OCI-M2 (cell line): ENCODE results near the gene DCDC2C.

Source experiments
- DNase-seq: peaks from one replicate; lab custom pipeline; 2025; ENCODE audit not compliant: unreplicated experiment; lab: John Stamatoyannopoulos, UW

The DCDC2C gene

DNA sequence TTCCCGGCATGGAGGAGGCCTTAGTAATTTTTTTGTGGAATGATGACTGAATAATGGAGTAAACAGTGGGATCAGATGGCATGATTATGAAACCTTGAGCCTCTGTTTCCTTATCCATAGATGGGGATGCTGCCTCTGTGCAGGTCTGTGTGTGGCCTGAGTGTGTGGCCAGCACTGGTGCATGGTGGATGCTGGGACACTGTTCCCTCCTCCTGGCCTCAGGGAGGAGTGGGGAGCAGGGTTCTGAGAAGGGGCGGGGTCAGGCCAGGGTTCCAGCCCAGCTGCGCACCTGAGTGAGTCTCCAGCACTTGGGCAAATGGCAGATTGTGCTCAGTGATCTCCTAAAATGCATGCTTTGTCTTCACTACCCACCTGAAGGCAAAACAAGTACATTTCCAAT, 66.4 kb downstream of the DCDC2C start:
- DNase-seq, result no peak

DNA sequence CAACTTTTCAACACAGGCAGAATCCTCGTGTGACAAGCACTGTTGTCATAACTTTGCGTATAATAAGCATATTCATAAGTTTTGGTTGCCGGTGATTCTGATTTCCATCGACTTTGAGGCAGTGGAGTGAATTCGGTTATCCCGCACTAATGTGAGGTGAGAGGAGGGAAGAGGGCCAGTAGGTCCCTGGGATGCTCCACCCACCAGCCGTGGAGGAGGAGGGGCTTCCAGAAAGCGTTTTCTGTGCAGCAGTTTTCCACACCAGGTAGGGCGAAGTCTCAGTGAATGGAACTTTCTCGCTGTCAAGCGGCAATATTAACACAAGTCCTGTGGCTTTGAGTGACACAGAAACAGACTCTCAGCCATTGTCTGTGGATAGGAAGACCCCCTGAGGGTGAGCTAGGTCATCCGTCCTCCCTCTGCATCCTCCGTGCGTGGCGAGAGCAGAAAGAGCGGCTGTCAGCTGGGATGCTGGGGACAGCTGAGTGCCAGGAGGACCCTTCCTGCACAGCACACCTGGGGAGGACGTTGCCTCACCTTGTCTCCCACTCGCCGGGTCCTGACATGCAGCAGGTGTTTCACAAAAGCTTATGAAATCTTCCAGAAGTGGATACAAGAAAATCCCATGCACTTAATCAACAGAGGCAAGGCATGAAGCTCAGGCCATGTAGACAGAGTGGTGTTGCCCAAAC, 67.5 kb downstream of the DCDC2C start:
- DNase-seq, result no peak

DNA sequence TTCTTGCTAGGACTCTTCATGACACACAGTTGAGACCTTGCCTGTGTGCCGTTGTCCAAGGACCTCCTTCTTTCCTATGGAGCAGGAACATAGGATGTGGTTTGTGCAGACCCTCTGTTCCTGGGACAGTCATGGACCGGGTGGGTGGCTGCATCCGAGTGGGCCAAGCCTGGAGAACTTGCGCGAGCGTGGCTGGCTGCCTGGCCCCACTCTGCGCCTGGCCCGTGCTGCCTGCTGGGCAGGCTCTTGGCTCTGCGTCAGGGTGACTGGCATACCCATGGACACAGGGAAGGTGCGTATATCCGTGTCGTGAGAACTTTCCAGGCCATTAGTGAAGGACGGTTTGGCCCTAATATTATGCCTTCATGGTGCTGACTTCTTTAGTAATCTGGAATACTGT, 68.2 kb downstream of the DCDC2C start:
- no peak for DNase-seq

DNA sequence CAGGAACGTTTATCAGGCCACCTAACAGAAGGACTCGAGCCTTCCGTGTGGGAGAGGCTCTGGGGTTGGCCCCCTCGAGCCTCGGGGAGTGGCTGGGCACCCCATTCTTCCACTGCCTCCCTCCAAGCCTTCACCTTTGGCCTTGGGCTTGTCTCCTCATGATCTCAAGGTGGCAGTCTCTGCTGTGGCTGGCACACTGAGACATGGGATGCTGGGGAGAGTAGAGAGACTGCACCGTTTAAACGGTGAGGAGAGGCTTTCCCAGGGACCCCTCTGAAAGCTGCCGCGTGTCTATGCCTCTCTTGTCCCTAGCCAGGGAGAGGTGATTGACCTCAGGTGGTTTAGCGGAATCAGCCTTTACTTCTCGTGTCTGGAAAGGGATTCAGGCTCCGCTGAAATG, 71.0 kb downstream of the DCDC2C start:
- DNase-seq, result no peak

DNA sequence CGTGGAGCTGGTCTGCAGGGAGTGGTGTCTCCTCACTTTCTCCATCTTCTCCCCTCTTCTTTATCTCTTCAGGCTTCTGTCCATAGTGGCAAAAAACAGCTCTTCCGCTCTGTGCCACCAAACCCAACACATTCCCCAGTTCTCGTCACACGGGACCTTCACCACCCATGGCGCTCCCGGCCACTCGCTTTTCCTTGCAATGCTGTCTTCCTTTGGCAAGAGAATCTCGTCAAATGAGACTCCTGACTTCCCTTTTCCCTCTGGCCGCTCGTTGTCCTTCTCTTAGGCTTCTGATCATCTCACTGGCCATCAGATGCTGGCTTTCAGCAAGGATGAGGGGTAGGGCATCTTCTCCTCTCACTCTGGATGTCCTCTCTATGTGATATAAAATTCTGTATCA, 72.9 kb downstream of the DCDC2C start:
- DNase-seq, result no peak

DNA sequence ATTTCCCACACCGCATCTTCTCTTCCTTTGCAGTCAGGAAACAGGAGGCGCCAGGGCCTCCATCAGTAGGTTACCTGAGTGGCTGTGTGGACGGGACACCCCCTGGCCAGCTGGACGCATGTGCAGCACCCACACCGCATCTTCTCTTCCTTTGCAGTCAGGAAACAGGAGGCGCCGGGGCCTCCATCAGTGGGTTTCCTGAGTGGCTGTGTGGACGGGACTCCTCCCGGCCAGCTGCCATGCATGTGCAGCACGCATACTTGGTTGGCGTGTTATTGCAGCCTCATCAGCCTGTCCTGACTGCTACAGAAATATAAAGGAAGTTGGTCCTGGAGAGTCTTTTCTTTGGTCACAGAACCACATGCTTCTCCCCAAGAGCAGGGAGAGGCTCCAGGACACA, 74.6 kb downstream of the DCDC2C start:
- DNase-seq, result no peak

DNA sequence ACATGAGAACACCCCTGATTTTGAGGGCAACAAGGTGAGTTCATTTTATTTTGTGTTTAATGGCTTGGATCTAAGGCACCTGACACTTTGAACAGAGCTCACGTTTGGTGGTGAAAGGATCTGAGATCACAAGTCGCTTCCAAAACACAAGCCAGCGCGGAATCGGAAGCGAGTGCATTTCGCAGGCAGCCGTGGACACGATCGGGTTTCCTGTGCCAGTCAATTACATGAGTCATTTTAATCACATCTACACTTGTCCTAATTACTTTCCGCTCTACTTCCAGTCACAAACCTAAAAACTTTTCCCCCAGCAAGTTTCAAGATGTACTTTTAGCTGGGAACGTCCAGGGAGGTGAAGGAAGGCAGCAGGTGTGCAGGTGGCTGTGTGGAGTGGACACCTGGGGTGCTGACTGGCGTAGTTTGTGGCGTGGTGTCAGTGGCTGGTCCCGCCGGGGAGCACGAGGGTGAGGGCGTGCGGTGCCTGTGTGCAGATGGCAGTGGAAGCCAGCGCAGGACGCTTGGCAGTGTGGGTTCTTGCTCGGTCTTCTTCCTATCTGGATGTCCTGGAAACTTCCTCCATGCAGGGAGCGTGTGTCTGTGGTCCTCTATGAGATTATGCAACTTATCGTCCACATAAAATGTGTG, 75.6 kb downstream of the DCDC2C start:
- no peak for DNase-seq

DNA sequence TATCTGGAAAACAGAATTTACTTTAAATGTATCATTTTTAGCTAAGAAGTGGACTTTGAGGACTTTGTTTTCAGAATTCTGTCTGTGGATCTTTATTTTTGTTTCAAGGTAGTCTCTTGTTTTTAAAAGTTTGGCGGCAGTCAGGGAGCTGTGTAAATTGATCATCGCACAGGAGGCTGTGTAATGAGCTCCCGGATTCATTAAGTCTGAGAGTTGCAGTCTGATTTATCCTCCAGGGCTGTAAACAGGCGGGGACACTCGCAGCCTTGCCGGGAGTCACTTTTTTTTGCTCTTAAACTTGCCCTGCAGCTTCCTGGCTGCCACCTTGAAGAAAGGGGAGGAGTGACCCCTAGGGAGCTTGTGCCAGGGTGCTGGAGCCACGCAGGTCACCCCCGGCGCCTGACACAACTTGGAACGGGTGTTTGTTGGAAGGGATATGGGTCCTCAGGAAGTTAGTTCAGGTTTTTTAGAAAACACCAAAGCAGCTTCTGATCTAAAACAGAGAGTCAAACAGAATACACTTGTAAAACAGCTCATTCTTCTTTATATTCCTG, 76.2 kb downstream of the DCDC2C start:
- no peak for DNase-seq

DNA sequence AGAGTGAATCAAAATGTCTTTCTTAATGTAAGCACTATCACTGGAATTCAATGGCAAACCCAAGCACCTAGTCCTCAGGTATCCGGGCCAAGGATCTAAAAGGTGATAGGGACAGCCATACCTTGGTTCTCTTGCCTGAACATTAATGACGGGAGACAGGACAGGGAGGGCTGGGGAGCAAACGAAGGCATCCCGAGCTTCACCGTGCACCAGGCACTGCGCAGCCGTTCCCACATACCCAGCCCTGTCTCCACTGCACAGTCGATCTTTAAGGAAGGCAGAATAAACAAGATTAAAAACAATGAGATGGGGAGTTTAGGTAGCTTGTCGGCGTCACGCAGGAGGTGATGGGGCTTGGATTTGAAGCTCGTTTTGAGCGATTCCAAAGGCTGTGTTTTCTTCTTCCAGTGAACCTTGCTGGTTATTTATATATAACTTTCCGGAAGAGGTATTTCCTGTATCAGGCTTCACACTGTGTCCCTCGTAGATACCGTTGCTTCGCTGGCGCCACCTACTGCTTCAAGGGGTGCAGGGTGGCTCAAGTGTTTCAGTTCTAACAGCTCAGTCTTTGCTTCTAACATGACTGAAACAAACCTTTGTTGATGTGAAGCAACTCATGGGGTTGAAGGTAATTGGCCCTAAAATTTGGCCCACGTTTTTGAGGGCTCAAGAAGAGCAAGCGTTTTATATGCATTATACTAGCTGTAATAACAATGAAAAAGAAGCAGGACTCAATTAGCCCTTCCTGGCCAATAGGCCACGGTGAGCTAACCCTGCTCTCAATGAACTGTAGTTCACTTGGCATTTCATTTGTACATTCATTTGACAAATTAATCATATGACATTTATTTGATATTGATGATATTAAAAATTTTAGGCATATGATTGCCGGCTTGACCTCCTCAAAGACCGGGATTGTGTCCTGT, 77.4 kb downstream of the DCDC2C start:
- DNase-seq, result no peak

DNA sequence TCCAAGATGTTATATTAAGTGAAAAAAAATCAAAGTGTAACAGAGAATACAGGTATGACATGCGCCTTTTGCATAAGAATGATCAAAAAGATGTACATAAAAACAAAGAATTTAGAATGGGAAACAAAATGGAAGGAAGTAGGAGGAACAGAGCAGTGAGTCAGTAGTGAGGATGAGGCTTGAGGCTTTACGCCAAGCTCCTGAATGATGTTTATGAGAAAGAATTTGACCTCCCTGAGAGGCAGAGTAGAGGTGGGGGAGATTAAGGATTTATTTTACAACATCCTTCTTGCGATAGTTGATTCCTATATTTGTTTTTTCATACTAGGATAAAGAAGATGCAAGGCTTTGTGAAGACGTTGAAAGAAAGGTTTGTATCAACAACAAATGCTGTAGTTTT, 81.4 kb downstream of the DCDC2C start:
- no peak for DNase-seq

DNA sequence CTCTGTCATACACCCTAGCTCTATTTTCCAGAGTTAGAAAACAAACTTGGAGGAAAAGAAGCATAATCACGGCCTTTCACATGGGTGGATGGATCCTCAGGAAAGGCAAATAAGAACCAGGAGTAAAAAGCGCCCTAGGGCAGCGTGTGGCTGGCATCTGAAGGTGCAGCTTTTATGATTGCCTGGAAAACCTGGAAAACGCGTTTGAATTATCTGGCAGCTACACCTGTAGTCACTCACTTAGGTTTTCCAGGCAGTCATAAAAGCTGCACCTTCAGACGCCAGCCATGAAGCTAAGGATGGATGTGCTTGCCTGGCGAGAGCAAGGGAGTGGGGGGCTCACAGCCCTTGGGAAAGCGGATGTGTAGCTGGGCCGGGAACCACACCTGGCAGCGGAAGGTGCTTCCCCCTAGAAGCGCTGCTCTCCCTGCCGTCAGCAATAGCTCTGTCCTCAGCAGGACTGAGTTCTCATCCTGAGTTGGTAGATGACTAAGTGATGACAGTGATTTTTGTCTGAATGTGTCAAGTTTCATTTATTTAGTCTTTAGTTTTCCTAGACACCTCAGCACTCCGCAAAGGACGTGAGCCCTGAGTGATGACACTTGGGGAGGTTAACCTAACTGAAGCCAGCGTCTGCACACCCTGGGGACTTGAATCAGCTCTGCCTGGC, 82.0 kb downstream of the DCDC2C start:
- no peak for DNase-seq

DNA sequence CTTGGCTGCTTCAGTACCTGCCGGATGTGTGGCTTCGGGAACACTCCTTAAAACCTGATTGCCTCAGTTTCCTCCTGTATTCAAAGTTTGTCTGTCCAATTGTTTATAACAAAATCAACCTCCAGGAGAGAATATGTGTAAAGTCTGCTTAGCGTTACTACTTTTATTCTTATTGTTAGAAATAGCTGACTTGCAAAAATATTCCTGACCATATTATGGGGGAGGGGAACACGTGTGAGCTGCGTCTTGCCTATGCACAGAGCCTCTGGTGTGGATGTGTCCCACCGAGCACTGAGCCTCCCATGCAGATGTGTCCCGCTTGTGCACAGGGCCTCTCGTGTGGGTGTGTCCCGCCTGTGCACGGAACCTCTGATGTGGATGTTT, 82.5 kb downstream of the DCDC2C start:
- no peak for DNase-seq

DNA sequence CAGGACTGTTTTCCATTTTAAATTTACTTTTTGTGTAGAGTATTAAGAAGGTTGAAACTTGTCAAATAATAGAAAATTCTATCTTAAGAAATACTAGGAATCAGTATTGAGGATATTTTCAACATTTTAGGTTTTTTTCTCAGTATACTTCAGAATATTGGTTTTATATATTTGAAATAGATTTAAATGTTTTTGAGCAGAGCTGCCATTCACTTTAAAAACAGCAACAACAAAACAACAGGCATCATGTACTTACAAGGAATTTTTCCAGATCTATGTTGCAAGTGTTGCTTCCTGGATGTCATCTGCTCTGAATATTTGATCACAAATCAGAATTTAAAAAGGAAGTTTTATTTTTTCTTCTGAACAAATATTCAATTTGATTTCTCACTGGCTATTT, 84.4 kb downstream of the DCDC2C start:
- no peak for DNase-seq

DNA sequence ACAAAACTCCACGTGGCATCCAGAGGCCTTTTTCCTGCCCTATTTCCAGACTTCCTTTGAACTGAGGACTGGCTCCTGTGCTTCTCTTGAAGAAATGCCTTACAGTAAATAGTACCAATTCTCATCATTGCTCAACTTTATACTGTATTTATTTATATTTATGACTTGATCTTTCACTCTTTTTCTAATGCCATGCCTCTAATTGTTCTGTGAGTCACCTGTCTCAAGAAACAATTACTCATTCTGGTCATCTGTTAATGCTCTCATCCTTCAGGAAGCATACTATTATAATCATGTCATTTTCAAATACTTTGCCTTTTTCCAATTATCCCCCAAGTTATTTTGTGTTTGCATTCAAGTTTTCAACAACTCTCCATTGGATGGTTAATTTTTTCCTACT, 85.9 kb downstream of the DCDC2C start:
- DNase-seq, result no peak

DNA sequence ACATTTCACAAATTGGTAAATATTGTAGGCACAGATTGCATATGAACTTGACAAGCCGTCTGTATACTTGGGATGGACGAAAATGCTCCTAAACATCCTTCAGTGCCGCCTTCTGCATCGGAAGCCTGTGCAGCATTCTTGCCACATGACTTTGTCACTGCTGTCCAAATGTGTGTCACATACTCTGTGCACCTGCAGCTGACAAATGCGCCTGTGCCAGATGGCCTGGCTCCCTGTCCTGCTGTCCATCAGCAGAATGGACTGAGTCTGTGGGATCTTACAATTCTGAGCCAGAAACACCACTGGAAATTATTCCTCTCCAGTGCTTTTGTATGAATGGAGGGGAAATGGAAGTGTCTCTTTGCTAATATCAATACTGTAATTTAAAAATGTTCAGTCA, 89.9 kb downstream of the DCDC2C start:
- DNase-seq, result no peak

DNA sequence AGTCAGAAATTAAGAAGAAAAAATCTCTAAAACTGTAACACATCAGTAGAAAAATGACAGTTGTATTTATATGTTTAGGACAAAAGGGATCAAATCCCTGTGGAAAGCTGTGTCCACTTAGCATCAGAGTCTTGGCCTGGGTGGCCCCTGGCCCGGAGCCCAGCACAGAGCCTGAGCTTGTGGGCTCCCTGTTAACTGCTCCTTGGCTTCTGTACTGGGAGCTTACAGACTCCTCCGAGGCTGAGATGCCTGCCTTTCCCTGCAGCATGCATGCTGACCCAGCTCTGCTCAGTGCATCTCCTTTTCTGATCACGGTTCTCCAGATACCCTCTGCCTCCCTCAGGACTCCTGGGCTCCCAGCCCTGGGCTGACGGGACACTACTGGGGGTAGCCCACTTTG, 98.1 kb downstream of the DCDC2C start:
- DNase-seq, result no peak

DNA sequence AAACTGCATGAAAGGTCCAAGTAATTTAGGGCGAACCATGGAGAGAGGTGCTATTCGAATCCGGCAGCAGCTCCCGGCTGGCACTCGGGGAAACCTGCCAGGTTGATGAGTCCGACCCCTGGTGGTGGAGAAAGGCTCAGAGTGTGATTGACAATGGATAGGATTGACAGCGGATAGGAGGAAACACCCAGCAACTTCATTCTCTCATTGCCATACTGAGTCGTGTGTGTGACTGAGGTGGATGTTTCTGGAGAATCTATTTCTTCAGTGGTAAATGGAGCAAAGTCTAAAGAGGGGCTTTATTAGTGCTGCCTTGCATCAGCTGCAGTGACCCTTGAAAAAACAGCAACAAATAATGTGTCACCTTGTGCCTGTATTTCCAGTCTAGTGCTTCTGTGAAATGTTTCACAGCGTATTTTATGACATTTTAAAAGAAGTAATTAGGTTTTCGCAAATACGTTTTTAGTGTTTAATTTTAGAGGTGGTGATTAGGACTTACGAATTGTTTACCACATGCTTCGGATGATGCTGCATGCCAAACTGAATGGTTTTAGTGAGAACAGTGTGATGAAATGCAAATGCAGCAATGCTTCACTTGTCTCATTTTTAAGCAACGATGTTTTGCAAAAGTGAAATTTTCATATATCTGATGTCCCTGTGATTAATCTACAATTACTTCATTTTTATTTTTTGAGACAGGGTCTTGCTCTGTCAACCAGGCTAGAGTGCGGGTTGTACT, 102.0 kb downstream of the DCDC2C start:
- DNase-seq, result no peak

DNA sequence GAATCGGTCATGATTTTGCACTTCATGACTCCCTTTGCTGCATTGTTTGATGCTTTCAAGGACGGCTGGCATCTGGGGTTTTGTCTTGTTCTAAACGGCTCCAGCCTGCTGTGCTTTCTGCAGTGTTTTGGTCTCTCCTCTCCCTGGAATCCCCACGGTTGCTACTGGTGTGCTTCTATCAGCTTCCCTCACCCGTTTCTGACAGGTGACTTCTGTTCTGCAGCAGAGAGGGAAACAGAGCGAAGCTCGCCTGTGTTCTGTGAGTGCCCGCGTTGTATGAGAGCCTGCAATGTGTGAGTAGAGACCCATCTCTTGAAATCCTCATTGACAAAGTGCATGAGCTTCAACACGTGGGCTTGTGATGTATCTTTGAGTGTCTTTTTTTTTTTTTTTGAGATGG, 102.8 kb downstream of the DCDC2C start:
- no peak for DNase-seq

DNA sequence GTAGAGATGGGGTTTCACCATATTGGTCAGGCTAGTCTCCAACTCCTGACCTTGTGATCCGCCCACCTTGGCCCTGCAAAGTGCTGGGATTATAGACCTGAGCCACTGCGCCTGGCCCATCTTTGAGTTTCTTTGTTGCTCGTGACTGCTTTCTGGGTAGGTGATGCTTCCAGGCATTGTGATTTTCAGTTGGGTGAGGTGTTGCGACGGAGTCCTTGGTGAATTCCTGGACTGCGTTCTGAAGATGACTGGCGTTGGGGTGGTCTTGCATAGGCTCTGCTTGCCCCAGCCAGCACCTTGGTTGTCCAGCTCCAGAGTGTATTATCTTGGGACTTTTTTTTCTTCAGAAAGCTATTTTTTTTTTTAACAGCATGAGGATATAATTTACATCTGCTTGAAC, 103.4 kb downstream of the DCDC2C start:
- no peak for DNase-seq

DNA sequence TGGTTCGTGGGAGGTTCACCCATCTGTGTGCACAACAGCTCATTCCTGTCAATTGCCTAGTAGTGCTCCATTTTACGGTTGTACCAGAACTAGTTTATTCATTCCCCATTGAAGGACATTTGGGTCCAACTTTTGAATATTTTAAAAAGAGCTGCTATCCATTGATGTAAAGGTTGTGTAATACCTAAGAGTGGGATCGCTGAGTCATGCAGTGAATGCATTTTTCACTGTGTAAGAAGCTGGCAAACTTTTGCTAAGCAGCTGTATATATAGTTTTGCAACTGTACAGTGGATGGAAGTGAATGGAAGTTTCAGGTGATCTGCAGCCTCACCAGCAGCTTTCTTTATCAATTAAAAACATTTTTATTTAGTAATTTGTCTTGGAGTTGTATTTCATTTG, 104.5 kb downstream of the DCDC2C start:
- DNase-seq, result no peak
